Measurements from ENCODE around the gene CPS1.

DNA sequence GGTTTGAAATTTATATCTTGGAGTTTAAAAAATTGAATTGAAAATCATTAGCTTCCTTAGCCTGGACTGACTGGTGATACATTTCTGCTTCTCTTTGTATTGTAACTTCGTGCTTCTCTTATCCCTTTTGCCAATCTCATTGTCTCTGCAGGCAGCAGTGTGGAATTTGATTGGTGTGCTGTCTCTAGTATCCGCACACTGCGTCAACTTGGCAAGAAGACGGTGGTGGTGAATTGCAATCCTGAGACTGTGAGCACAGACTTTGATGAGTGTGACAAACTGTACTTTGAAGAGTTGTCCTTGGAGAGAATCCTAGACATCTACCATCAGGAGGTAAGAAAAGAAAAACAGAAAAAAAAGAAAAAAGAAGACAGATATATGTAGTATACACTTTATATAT lies 85.9 kb downstream of the CPS1 start:
- TF ChIP-seq POLR2AphosphoS5 (IDR thresholded peaks at IDR 0.05): no peak
- TF ChIP-seq, protein P1, sequence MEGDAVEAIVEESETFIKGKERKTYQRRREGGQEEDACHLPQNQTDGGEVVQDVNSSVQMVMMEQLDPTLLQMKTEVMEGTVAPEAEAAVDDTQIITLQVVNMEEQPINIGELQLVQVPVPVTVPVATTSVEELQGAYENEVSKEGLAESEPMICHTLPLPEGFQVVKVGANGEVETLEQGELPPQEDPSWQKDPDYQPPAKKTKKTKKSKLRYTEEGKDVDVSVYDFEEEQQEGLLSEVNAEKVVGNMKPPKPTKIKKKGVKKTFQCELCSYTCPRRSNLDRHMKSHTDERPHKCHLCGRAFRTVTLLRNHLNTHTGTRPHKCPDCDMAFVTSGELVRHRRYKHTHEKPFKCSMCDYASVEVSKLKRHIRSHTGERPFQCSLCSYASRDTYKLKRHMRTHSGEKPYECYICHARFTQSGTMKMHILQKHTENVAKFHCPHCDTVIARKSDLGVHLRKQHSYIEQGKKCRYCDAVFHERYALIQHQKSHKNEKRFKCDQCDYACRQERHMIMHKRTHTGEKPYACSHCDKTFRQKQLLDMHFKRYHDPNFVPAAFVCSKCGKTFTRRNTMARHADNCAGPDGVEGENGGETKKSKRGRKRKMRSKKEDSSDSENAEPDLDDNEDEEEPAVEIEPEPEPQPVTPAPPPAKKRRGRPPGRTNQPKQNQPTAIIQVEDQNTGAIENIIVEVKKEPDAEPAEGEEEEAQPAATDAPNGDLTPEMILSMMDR (IDR thresholded peaks at IDR 0.05): no peak
- no peak for TF ChIP-seq POLR2A (IDR thresholded peaks at IDR 0.05)

All from upper lobe of left lung (tissue), 4 donors.